ENCODE data around the gene UBR7.
"Not testable (repeated sequence)": the region's sequence is repeated elsewhere in the genome, so short reads cannot be mapped to it uniquely, and the experiment has no call there.

DNA sequence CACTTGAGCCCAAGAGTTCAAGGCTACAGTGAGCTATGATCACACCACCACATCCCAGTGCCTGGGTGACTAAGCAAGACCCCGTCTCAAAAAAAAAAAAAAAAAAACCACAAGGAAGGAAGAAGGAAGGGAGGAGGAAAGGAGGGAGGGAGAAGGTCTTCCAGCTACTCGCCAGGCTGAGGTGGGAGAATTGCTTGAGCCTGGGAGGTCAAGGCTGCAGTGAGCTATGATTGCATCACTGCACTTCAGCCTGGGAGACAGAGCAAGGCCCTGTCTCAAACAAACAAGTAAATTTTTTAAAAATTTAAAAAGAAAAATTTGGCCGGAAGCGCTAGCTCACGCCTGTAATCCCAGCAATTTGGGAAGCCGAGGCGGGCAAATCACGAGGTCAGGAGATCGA, 38.4 kb upstream of the UBR7 start:
- TF ChIP-seq, protein P1, sequence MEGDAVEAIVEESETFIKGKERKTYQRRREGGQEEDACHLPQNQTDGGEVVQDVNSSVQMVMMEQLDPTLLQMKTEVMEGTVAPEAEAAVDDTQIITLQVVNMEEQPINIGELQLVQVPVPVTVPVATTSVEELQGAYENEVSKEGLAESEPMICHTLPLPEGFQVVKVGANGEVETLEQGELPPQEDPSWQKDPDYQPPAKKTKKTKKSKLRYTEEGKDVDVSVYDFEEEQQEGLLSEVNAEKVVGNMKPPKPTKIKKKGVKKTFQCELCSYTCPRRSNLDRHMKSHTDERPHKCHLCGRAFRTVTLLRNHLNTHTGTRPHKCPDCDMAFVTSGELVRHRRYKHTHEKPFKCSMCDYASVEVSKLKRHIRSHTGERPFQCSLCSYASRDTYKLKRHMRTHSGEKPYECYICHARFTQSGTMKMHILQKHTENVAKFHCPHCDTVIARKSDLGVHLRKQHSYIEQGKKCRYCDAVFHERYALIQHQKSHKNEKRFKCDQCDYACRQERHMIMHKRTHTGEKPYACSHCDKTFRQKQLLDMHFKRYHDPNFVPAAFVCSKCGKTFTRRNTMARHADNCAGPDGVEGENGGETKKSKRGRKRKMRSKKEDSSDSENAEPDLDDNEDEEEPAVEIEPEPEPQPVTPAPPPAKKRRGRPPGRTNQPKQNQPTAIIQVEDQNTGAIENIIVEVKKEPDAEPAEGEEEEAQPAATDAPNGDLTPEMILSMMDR (IDR thresholded peaks at IDR 0.05) = not testable (repeated sequence)
- TF ChIP-seq POLR2A (IDR thresholded peaks at IDR 0.05; ENCODE audit: low read depth); POLR2AphosphoS5 (IDR thresholded peaks at IDR 0.05); EP300 (IDR thresholded peaks at IDR 0.05): not testable (repeated sequence)

All from esophagus muscularis mucosa (tissue), 4 donors.